Lung (tissue), 12 donors: ENCODE measurements around the gene ARAP2. TPM values are rescaled to one million over a fixed set of nuclear protein-coding genes. Genes with fewer than 3 reads are reported as not detected.

Experiments used
- ATAC-seq: fragments of 200-7000 bp; cut with Tn5 transposase; one replicate; pipeline ENCODE4 v1.9.1; 2020; ENCODE audit warnings: moderate number of reproducible peaks; ENCODE audit not compliant: insufficient read depth, low FRiP score
- DNase-seq, 3 donors: peaks; one replicate each; pipeline ENCODE4 v3.0.0-alpha.2; 2013 to 2017
- H3K27ac ChIP-seq, 2 donors: one replicate each; pipeline ENCODE4 v1.5.1; 2013; ENCODE audit warnings: mild to moderate bottlenecking in 2 of 2, moderate library complexity in 2 of 2, control low read depth in 1 of 2, inconsistent platforms in 1 of 2, low read depth in 1 of 2, low read length in 1 of 2
- H3K27me3 ChIP-seq, 3 donors: one replicate each; pipeline ENCODE4 v1.5.1; 2013; ENCODE audit warnings: low read length in 2 of 3; ENCODE audit not compliant: control insufficient read depth in 3 of 3, insufficient read depth in 3 of 3
- H3K36me3 ChIP-seq, 4 donors: one replicate each; pipeline ENCODE4 v1.5.1; 2013; ENCODE audit warnings: low read length in 4 of 4, mild to moderate bottlenecking in 1 of 4, moderate library complexity in 1 of 4; ENCODE audit not compliant: control insufficient read depth in 4 of 4, insufficient read depth in 4 of 4
- H3K4me1 ChIP-seq, 5 donors: one replicate each; pipeline ENCODE4 v1.5.1; 2013; ENCODE audit warnings: low read length in 5 of 5, mild to moderate bottlenecking in 2 of 5, moderate library complexity in 1 of 5; ENCODE audit not compliant: control insufficient read depth in 5 of 5, insufficient read depth in 5 of 5
- H3K4me3 ChIP-seq: one replicate; pipeline ENCODE4 v1.5.1; 2013; ENCODE audit warnings: mild to moderate bottlenecking, control low read depth, moderate library complexity
- H3K9ac ChIP-seq, 2 donors: one replicate each; pipeline ENCODE4 v1.5.1; 2013; ENCODE audit warnings: low read length in 2 of 2, control low read depth in 1 of 2; ENCODE audit not compliant: insufficient read depth in 1 of 2
- H3K9me3 ChIP-seq, 4 donors: one replicate each; pipeline ENCODE4 v1.5.1; 2013; ENCODE audit warnings: low read length in 3 of 4, mild to moderate bottlenecking in 1 of 4, moderate library complexity in 1 of 4; ENCODE audit not compliant: control insufficient read depth in 4 of 4, insufficient read depth in 3 of 4
- WGBS, 2 donors: extraction: QIAGEN DNeasy Blood & Tissue Kit; methylation state at CpG; one replicate each; pipeline ENCODE4 v1.1.7; 2013; 5-methylcytosine and 5-hydroxymethylcytosine counted together
- polyA plus RNA-seq, 2 donors: library from polyadenylated mRNA; stranded (reverse); fragments of 200-250 nt; gene quantifications; one replicate each; pipeline ENCODE4 v1.2.1, GENCODE V29; 2013
- total RNA-seq, 2 donors: library from RNA; depleted of rRNA in 1 of 2; stranded (reverse); fragments of >200 nt in 1 of 2; gene quantifications; one replicate each; pipeline ENCODE4 v1.2.1, GENCODE V29; 2014 to 2021
- TF ChIP-seq, protein P1 (sequence below): IDR thresholded peaks from 2 replicates; pipeline ENCODE4 v1.5.1; 2012; ENCODE audit warnings: mild to moderate bottlenecking; ENCODE audit errors: control extremely low read depth, extremely low read depth
- donor health status: control.
- donor health status: control.
- donor health status: Bipolar disorder and iron deficiency.
- donor health status: healthy.
- donor health status: DM: yes; HTN: yes; CAD: no.

ARAP2 gene
- total and polyA plus RNA-seq, 4 donors = 5.9 to 77.8 (median 20.2) TPM

DNA sequence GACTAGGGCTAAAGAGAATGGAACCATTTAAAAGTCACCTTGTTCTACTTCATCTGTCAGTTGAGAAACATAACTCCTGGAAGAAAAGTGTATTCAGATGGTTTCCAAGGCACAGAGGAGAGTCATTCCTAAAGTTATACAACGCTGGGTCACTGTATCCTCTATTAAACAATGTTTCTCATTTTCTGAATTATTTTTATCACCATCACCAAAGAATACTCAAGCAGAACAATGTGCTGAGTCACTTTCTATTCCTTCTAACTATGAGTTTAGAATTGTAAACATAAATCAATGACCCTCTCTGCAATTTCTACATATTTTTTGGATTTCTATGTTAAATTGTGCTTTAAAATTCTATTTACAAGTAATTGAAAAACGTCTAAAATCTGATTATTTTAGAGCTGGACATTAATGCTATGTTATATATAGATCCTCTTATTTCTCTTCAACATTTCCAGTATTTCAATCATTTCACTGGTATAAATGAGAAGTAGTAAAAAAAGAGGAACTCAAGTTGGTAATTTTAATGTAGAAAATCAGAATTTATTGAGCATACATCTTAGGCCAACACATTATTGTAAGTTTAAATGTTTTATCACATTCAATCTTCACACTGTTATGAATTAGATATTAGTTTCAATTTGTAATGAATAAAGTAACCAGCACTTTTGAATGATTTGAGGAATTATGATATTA, 44.6 kb upstream of the ARAP2 start:
- TF ChIP-seq, protein P1, sequence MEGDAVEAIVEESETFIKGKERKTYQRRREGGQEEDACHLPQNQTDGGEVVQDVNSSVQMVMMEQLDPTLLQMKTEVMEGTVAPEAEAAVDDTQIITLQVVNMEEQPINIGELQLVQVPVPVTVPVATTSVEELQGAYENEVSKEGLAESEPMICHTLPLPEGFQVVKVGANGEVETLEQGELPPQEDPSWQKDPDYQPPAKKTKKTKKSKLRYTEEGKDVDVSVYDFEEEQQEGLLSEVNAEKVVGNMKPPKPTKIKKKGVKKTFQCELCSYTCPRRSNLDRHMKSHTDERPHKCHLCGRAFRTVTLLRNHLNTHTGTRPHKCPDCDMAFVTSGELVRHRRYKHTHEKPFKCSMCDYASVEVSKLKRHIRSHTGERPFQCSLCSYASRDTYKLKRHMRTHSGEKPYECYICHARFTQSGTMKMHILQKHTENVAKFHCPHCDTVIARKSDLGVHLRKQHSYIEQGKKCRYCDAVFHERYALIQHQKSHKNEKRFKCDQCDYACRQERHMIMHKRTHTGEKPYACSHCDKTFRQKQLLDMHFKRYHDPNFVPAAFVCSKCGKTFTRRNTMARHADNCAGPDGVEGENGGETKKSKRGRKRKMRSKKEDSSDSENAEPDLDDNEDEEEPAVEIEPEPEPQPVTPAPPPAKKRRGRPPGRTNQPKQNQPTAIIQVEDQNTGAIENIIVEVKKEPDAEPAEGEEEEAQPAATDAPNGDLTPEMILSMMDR = no peak
- no peaks in the 10 kb centered on the region for H3K4me1 ChIP-seq
- H3K9ac ChIP-seq = no peak overlapping the region

GRCh38 chr4:36286481-36286871, 42.2 kb upstream of the ARAP2 start:
- H3K4me1 ChIP-seq = no peaks in the 10 kb centered on the region
- H3K9ac ChIP-seq = no peak overlapping the region
- H3K27ac ChIP-seq = no peak overlapping the region
- TF ChIP-seq, protein P1 = no peak
- H3K4me3 ChIP-seq = no peak overlapping the region
- no peaks in the 10 kb centered on the region for H3K9me3 ChIP-seq
- no peak for ATAC-seq
- no peak for DNase-seq
- WGBS, 2 donors = 86 to 90% methylated on average over 4 of the region's 4 CpGs
- H3K27me3 ChIP-seq = no peaks in the 10 kb centered on the region
- H3K36me3 ChIP-seq = no peaks in the 10 kb centered on the region

More for the DNA sequence above, 44.6 kb upstream of the ARAP2 start:
- Histone ChIP-seq H3K27ac (no peak overlapping the region), H3K4me3 (no peak overlapping the region), H3K27me3 (no peaks in the 10 kb centered on the region), H3K36me3 (no peaks in the 10 kb centered on the region), H3K9me3 (no peaks in the 10 kb centered on the region)
- ATAC-seq (no peak), DNase-seq (no peak)
- WGBS, 2 donors = 24 to 40% methylated on average over 2 of the region's 2 CpGs

- Histone ChIP-seq H3K4me3 (no peak overlapping the region), H3K9ac (no peak overlapping the region), H3K27me3 (no peaks in the 10 kb centered on the region), H3K36me3 (no peaks in the 10 kb centered on the region), H3K4me1 (no peaks in the 10 kb centered on the region), H3K27ac (no peak overlapping the region), H3K9me3 (no peaks in the 10 kb centered on the region)
- TF ChIP-seq, protein P1 = no peak
- ATAC-seq (peak; percentile 53), DNase-seq (no peak)
- 78 to 81% methylated on average over 6 of the region's 6 CpGs for WGBS, 2 donors
These were observed 41.6 kb upstream of the ARAP2 start for GRCh38 chr4:36285784-36286480.
